HG02588 (cell line): ENCODE results near the gene PCDHGB3.

Experiments used
- ATAC-seq: cut with Tn5 transposase; IDR thresholded peaks from one replicate; pipeline ENCODE4 v1.9.1; 2021; ENCODE audit warnings: mild to moderate bottlenecking, moderate library complexity; ENCODE audit not compliant: unreplicated experiment

The PCDHGB3 gene

GRCh38 chr5:141417494-141418172, 47.6 kb downstream of the PCDHGB3 start, which contains the start of gene PCDHGB7:
TSS of gene PCDHGB7 (plus strand) at chr5:141417677. CDS start at chr5:141417860, 183 bp downstream.
- peak; percentile 83 for ATAC-seq

- ATAC-seq, result no peak
These were observed 49.2 kb downstream of the PCDHGB3 start for GRCh38 chr5:141419074-141419880.

GRCh38 chr5:141420855-141421488, 50.9 kb downstream of the PCDHGB3 start, which contains the start of gene PCDHGA11:
TSS of gene PCDHGA11 (plus strand) at chr5:141421051. CDS start at chr5:141421228, 177 bp downstream.
- no peak for ATAC-seq

- no peak for ATAC-seq
These were observed 51.4 kb downstream of the PCDHGB3 start for GRCh38 chr5:141421489-141421855.
